ENCODE data around the gene RASGEF1B.

DNA sequence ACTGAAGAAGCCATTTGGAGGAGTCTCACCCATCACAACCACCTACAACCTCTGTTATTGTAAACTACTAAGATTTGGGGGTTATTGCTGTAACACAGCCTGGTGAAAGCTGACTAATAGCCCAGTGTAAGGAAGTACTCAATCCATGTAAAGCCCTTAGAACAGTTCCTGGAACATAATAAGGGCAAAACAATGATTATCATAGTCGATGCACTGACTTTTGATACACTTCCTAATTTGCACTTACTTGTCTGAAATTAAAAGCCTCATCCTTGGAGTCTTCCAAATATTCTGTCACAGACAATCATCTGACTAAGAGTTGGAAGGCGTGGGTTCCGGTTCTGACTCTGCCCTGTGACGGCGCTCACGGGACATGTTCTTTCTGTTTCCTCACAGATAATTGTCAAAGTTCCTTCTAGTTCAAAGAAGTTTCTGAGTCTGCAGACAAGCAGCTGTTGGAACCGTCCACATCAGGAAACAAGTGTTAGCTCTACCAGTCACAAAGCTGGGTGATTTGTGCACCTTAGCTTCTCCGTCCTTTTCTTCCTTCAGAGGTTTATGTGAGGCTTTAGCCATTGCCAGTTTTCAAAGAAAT is 33.4 kb upstream of the RASGEF1B start:
- TF ChIP-seq, protein P1, sequence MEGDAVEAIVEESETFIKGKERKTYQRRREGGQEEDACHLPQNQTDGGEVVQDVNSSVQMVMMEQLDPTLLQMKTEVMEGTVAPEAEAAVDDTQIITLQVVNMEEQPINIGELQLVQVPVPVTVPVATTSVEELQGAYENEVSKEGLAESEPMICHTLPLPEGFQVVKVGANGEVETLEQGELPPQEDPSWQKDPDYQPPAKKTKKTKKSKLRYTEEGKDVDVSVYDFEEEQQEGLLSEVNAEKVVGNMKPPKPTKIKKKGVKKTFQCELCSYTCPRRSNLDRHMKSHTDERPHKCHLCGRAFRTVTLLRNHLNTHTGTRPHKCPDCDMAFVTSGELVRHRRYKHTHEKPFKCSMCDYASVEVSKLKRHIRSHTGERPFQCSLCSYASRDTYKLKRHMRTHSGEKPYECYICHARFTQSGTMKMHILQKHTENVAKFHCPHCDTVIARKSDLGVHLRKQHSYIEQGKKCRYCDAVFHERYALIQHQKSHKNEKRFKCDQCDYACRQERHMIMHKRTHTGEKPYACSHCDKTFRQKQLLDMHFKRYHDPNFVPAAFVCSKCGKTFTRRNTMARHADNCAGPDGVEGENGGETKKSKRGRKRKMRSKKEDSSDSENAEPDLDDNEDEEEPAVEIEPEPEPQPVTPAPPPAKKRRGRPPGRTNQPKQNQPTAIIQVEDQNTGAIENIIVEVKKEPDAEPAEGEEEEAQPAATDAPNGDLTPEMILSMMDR (IDR thresholded peaks at IDR 0.05; ENCODE audit: poor library complexity), result no peak
- TF ChIP-seq EZH2 (IDR thresholded peaks at IDR 0.05; ENCODE audit: borderline replicate concordance), result no peak
- no peak for TF ChIP-seq EZH2phosphoT487 (IDR thresholded peaks at IDR 0.05; ENCODE audit: low read depth, severe bottlenecking, unreplicated experiment)
